GM23338 (cell line): Measurements from ENCODE around the gene TRPM2. TPM values are rescaled to one million over a fixed set of nuclear protein-coding genes. Genes with fewer than 3 reads are reported as not detected.
"Not testable (repeated sequence)": the region's sequence is repeated elsewhere in the genome, so short reads cannot be mapped to it uniquely, and the experiment has no call there.

ENCODE experiments used
- ATAC-seq: fragments of 200-7000 bp; cut with Tn5 transposase; 3 replicates; pipeline ENCODE4 v1.9.1; 2020
- DNase-seq: peaks from one replicate; pipeline ENCODE4 v3.0.0-alpha.2; 2015; ENCODE audit warnings: low spot score
- H2AFZ ChIP-seq: fragments of 200-600 bp; sonication (generic); 2 replicates; pipeline ENCODE4 v1.8.0; 2016; ENCODE audit warnings: antibody characterized with exemption, mild to moderate bottlenecking, moderate library complexity
- H3F3A ChIP-seq: fragments of 200-600 bp; sonication (generic); replicated peaks from 2 replicates; pipeline ENCODE4 v1.8.0; 2017; ENCODE audit warnings: antibody characterized with exemption, mixed run types, low read depth
- H3K27ac ChIP-seq: fragments of 200-600 bp; sonication (generic); 2 replicates; pipeline ENCODE4 v1.6.1; 2016; ENCODE audit warnings: low read depth
- H3K27me3 ChIP-seq: fragments of 200-600 bp; sonication (generic); 2 replicates; pipeline ENCODE4 v1.8.0; 2016; ENCODE audit warnings: mild to moderate bottlenecking, mixed run types, moderate library complexity; ENCODE audit not compliant: insufficient read depth
- H3K36me3 ChIP-seq: fragments of 200-600 bp; sonication (generic); 2 replicates; pipeline ENCODE4 v1.8.0; 2016; ENCODE audit warnings: mild to moderate bottlenecking; ENCODE audit not compliant: insufficient read depth
- H3K4me1 ChIP-seq: fragments of 200-600 bp; sonication (generic); 2 replicates; pipeline ENCODE4 v1.8.0; 2016; ENCODE audit warnings: mild to moderate bottlenecking, moderate library complexity; ENCODE audit not compliant: insufficient read depth
- H3K4me2 ChIP-seq: fragments of 200-600 bp; sonication (generic); 2 replicates; pipeline ENCODE4 v1.7.1; 2017; ENCODE audit warnings: mixed run types
- H3K4me3 ChIP-seq: fragments of 200-600 bp; sonication (generic); 2 replicates; pipeline ENCODE4 v1.6.1; 2016; ENCODE audit warnings: mixed run types
- H3K79me2 ChIP-seq: fragments of 200-600 bp; sonication (generic); replicated peaks from 2 replicates; pipeline ENCODE4 v1.8.0; 2017; ENCODE audit warnings: mild to moderate bottlenecking; ENCODE audit not compliant: insufficient read depth
- H3K9me2 ChIP-seq: fragments of 200-600 bp; sonication (generic); 2 replicates; pipeline ENCODE4 v1.8.0; 2017; ENCODE audit not compliant: insufficient read depth
- H4K20me1 ChIP-seq: fragments of 200-600 bp; sonication (generic); replicated peaks from 2 replicates; pipeline ENCODE4 v1.8.0; 2017; ENCODE audit warnings: mild to moderate bottlenecking; ENCODE audit not compliant: insufficient read depth
- H3K27ac Mint-ChIP-seq: 2 replicates; pipeline ENCODE4 v1.8.0; 2020; ENCODE audit warnings: inconsistent platforms, mild to moderate bottlenecking, moderate library complexity, mixed read lengths
- H3K27me3 Mint-ChIP-seq: 3 replicates; pipeline ENCODE4 v1.8.0; 2022; ENCODE audit warnings: low read depth, mild to moderate bottlenecking, moderate library complexity, mixed read lengths, inconsistent platforms; ENCODE audit not compliant: insufficient read depth, poor library complexity
- H3K36me3 Mint-ChIP-seq: 3 replicates; pipeline ENCODE4 v1.8.0; 2021; ENCODE audit warnings: low read depth, mild to moderate bottlenecking, inconsistent platforms, moderate library complexity, mixed read lengths
- H3K4me1 Mint-ChIP-seq: 3 replicates; pipeline ENCODE4 v1.8.0; 2020; ENCODE audit warnings: mild to moderate bottlenecking, inconsistent platforms, mixed read lengths
- H3K4me3 Mint-ChIP-seq: 3 replicates; pipeline ENCODE4 v1.8.0; 2021; ENCODE audit warnings: moderate library complexity, mild to moderate bottlenecking, inconsistent platforms, mixed read lengths
- H3K9me3 Mint-ChIP-seq: 3 replicates; pipeline ENCODE4 v1.8.0; 2020; ENCODE audit warnings: moderate library complexity, mild to moderate bottlenecking, inconsistent platforms, mixed read lengths
- CREB1 ChIP-seq: fragments of 250-450 bp; sonication (Bioruptor Pico); IDR thresholded peaks from 2 replicates; pipeline ENCODE4 v1.5.0; 2020; ENCODE audit warnings: low read depth, mild to moderate bottlenecking, moderate library complexity
- CTCF ChIP-seq, 2 experiments: fragments of 200-600 bp in 1 of 2; sonication (generic) in 1 of 2; conservative IDR thresholded peaks; 2 replicates each; pipeline versions ENCODE4 v1.5.1 to v1.6.1; 2016 to 2017; ENCODE audit warnings: antibody characterized with exemption in 2 of 2, low read depth in 2 of 2, mild to moderate bottlenecking in 2 of 2, moderate library complexity in 1 of 2
- ETS1 ChIP-seq: IDR thresholded peaks from 2 replicates; pipeline ENCODE4 v1.6.1; 2016; ENCODE audit warnings: antibody characterized with exemption
- POLR2AphosphoS5 ChIP-seq: IDR thresholded peaks from 2 replicates; pipeline ENCODE4 v1.6.1; 2016; ENCODE audit warnings: antibody characterized with exemption, low read depth
- ZNF114 ChIP-seq: fragments of 250-450 bp; sonication (Bioruptor Pico); IDR thresholded peaks from 2 replicates; pipeline ENCODE4 v1.5.0; 2020; ENCODE audit warnings: mild to moderate bottlenecking, moderate library complexity
- polyA plus RNA-seq: library from polyadenylated mRNA; unstranded; fragments of >200 nt; fragmentation: Nextera tagmentation; extraction: Ambion mirVana; gene quantifications from 2 replicates; pipeline ENCODE4 v1.2.1, GENCODE V29; 2016
- total RNA-seq: library from RNA; depleted of rRNA; stranded (reverse); fragments of >200 nt; shearing (Covaris generic); gene quantifications from 2 replicates; pipeline ENCODE4 v1.2.3, GENCODE V29; 2014

TRPM2 gene
- total and polyA plus RNA-seq, 2 experiments from 2014 or later, result 0.53 to 0.83 TPM

GRCh38 chr21:44337941-44338895, 15.2 kb upstream of the TRPM2 start:
- Mint-ChIP-seq H3K4me1 (peaks cover 28% of the 10 kb centered on the region), H3K27ac (peak overlapping the region; percentile 59; the same call in 1 of the 2 replicates), H3K9me3 (no peaks in the 10 kb centered on the region), H3K27me3 (peaks cover 4% of the 10 kb centered on the region), H3K36me3 (no peaks in the 10 kb centered on the region; the same call in 2 of the 3 replicates), H3K4me3 (peak overlapping the region; percentile 74)
- Histone ChIP-seq H3K79me2 (no peaks in the 10 kb centered on the region), H3K4me1 (peaks cover 16% of the 10 kb centered on the region; the same call in 1 of the 2 replicates), H3K4me3 (peak overlapping the region; percentile 66), H2AFZ (no peak overlapping the region), H4K20me1 (no peaks in the 10 kb centered on the region), H3K4me2 (peak overlapping the region; percentile 78), H3K9me2 (no peaks in the 10 kb centered on the region), H3K27ac (peak overlapping the region; percentile 66), H3K36me3 (no peaks in the 10 kb centered on the region), H3F3A (peaks cover 13% of the 10 kb centered on the region; the same call in 1 of the 2 replicates), H3K27me3 (no peaks in the 10 kb centered on the region)
- TF ChIP-seq ZNF114 (CRISPR knock-in tag) (no peak), CTCF (conservative IDR thresholded peaks at IDR 0.05; ENCODE audit: low read depth in 2 of 2) (peak; percentile 23 to 50; a peak in 2 of 4 replicates)
- ATAC-seq, result peak; percentile 52
- peak; percentile 85 for DNase-seq

GRCh38 chr21:44338971-44339910, 14.2 kb upstream of the TRPM2 start, which contains the start of gene CFAP410:
Gene CFAP410 (minus strand): TSS chr21:44339390. CDS start chr21:44339194, 196 bp downstream.
- Histone ChIP-seq H3F3A (peaks cover 13% of the 10 kb centered on the region; the same call in 1 of the 2 replicates), H3K79me2 (no peaks in the 10 kb centered on the region), H3K27me3 (no peaks in the 10 kb centered on the region), H3K36me3 (no peaks in the 10 kb centered on the region), H3K4me2 (peak within 1 kb of the TSS; percentile 86), H2AFZ (peak within 1 kb of the TSS; percentile 80; the same call in 1 of the 2 replicates), H3K9me2 (no peaks in the 10 kb centered on the region), H3K27ac (peak within 1 kb of the TSS; percentile 97), H4K20me1 (no peaks in the 10 kb centered on the region), H3K4me1 (peaks cover 16% of the 10 kb centered on the region; the same call in 1 of the 2 replicates), H3K4me3 (peak within 1 kb of the TSS; percentile 78)
- TF ChIP-seq CREB1 (CRISPR knock-in tag) (peak; percentile 99), CTCF (conservative IDR thresholded peaks at IDR 0.05; ENCODE audit: low read depth in 2 of 2) (no peak), ETS1 (peak; percentile 71; the same call in 1 of the 2 replicates), POLR2AphosphoS5 (peak; percentile 74)
- no peaks in the 10 kb centered on the region; the same call in 2 of the 3 replicates for H3K36me3 Mint-ChIP-seq
- peak; percentile 96 for DNase-seq
- H3K27me3 Mint-ChIP-seq, result peaks cover 4% of the 10 kb centered on the region
- peaks cover 28% of the 10 kb centered on the region for H3K4me1 Mint-ChIP-seq
- no peaks in the 10 kb centered on the region for H3K9me3 Mint-ChIP-seq
- peak within 1 kb of the TSS; percentile 96 for H3K27ac Mint-ChIP-seq
- ATAC-seq, result peak; percentile 89
- peak within 1 kb of the TSS; percentile 91 for H3K4me3 Mint-ChIP-seq

- Mint-ChIP-seq H3K27ac (peak overlapping the region; percentile 68; the same call in 1 of the 2 replicates), H3K4me1 (peaks cover 28% of the 10 kb centered on the region), H3K27me3 (peaks cover 13% of the 10 kb centered on the region), H3K4me3 (peak overlapping the region; percentile 9; the same call in 1 of the 3 replicates)
- not testable (repeated sequence) for H3K9me2 ChIP-seq, H3K9me3 Mint-ChIP-seq, H3K79me2 ChIP-seq, H3K4me3 ChIP-seq, H3K4me2 ChIP-seq, H3K36me3 ChIP-seq, H4K20me1 ChIP-seq, H3K27me3 ChIP-seq, DNase-seq, H2AFZ ChIP-seq, ATAC-seq, H3K36me3 Mint-ChIP-seq
- H3K4me1 ChIP-seq, result peaks cover 16% of the 10 kb centered on the region; the same call in 1 of the 2 replicates
- H3K27ac ChIP-seq, result peak overlapping the region; percentile 52; the same call in 1 of the 2 replicates
- H3F3A ChIP-seq, result peaks cover 13% of the 10 kb centered on the region; the same call in 1 of the 2 replicates
Measured at GRCh38 chr21:44341726-44342458, 11.5 kb upstream of the TRPM2 start.
